Keratinocyte (primary cell): ENCODE data around the gene SLC37A3.

Source experiments
- EZH2 ChIP-seq: IDR thresholded peaks from one replicate; pipeline ENCODE4 v1.6.1; 2012; ENCODE audit warnings: inconsistent platforms, mild to moderate bottlenecking, low read length, moderate library complexity
- TF ChIP-seq, protein P1 (sequence below), 3 experiments: IDR thresholded peaks in 1 of 3; conservative IDR thresholded peaks in 1 of 3; optimal IDR thresholded peaks in 1 of 3; 2 replicates in 2 of 3; 3 replicates in 1 of 3; pipeline versions ENCODE3 to v1.5.1; 2011; ENCODE audit warnings: low read length in 3 of 3, mild to moderate bottlenecking in 3 of 3, moderate library complexity in 2 of 3, control low read depth in 1 of 3, inconsistent platforms in 1 of 3; ENCODE audit not compliant: insufficient read depth in 2 of 3; ENCODE audit errors: extremely low read depth in 1 of 3

DNA sequence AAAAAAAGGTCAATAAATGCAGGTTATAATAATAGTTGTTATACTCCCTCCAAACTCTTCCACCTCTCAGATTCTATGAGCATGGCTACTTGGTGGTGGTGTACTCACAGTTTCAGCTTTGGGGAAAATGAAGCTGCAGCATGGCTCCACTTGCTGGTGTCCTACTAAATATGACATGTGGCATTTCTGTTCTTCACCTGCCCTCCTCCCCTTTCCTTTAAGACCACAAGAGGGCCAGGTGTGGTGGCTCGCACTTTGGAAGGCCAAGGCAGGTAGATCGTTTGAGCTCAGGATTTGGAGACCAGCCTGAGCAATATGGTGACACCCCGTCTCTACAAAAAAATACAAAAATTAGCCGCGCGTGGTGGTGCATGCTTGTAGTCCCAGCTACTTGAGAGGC lies 101.1 kb downstream of the SLC37A3 start:
- TF ChIP-seq EZH2, result no peak
- TF ChIP-seq, protein P1, sequence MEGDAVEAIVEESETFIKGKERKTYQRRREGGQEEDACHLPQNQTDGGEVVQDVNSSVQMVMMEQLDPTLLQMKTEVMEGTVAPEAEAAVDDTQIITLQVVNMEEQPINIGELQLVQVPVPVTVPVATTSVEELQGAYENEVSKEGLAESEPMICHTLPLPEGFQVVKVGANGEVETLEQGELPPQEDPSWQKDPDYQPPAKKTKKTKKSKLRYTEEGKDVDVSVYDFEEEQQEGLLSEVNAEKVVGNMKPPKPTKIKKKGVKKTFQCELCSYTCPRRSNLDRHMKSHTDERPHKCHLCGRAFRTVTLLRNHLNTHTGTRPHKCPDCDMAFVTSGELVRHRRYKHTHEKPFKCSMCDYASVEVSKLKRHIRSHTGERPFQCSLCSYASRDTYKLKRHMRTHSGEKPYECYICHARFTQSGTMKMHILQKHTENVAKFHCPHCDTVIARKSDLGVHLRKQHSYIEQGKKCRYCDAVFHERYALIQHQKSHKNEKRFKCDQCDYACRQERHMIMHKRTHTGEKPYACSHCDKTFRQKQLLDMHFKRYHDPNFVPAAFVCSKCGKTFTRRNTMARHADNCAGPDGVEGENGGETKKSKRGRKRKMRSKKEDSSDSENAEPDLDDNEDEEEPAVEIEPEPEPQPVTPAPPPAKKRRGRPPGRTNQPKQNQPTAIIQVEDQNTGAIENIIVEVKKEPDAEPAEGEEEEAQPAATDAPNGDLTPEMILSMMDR (optimal IDR thresholded peaks at IDR 0.05 in 1 of 3, IDR thresholded peaks at IDR 0.05 in 1 of 3, conservative IDR thresholded peaks at IDR 0.05 in 1 of 3; ENCODE audit: extremely low read depth in 1 of 3, insufficient read depth in 2 of 3, low read length in 3 of 3), result no peak
